Stomach smooth muscle (tissue), 2 donors: Measurements from ENCODE around the gene CLEC16A.

Experiments used
- H3K27ac ChIP-seq: one replicate; pipeline ENCODE4 v1.7.0; 2013; ENCODE audit warnings: mild to moderate bottlenecking, low read length, inconsistent platforms
- H3K27me3 ChIP-seq, 2 donors: one replicate each; pipeline ENCODE4 v1.7.0; 2013; ENCODE audit warnings: low read length in 2 of 2; ENCODE audit not compliant: insufficient read depth in 2 of 2, control insufficient read depth in 1 of 2
- H3K36me3 ChIP-seq, 2 donors: one replicate each; pipeline ENCODE4 v1.7.0; 2013; ENCODE audit warnings: low read length in 2 of 2; ENCODE audit not compliant: control insufficient read depth in 2 of 2, insufficient read depth in 2 of 2
- H3K4me1 ChIP-seq: one replicate; pipeline ENCODE4 v1.7.0; 2013; ENCODE audit warnings: low read length; ENCODE audit not compliant: control insufficient read depth, insufficient read depth
- H3K4me3 ChIP-seq, 2 donors: one replicate each; pipeline ENCODE4 v1.7.0; 2013; ENCODE audit warnings: low read length in 2 of 2
- H3K9ac ChIP-seq, 2 donors: one replicate each; pipeline ENCODE4 v1.7.0; 2013; ENCODE audit warnings: low read length in 2 of 2, mild to moderate bottlenecking in 1 of 2
- H3K9me3 ChIP-seq, 2 donors: one replicate each; pipeline ENCODE4 v1.7.0; 2013; ENCODE audit warnings: low read length in 2 of 2; ENCODE audit not compliant: control insufficient read depth in 2 of 2
- donor health status: healthy.
- donor health status: Pancreatic carcinoma.

CLEC16A gene

GRCh38 chr16:11005611-11005975 lies 61.2 kb downstream of the CLEC16A start:
- no peak overlapping the region for H3K27ac ChIP-seq
- H3K9ac ChIP-seq = no peak overlapping the region
- H3K9me3 ChIP-seq = no peaks in the 10 kb centered on the region
- H3K27me3 ChIP-seq = no peaks in the 10 kb centered on the region
- no peak overlapping the region for H3K4me3 ChIP-seq
- peaks cover 8% of the 10 kb centered on the region for H3K4me1 ChIP-seq
- H3K36me3 ChIP-seq = peaks cover 3 to 7% of the 10 kb centered on the region in 2 donors

- H3K27me3 ChIP-seq = no peaks in the 10 kb centered on the region
- H3K9ac ChIP-seq = no peak overlapping the region
- H3K4me1 ChIP-seq = peaks cover 8% of the 10 kb centered on the region
- no peak overlapping the region for H3K4me3 ChIP-seq
- H3K36me3 ChIP-seq = peaks cover 3 to 7% of the 10 kb centered on the region in 2 donors
- H3K27ac ChIP-seq = no peak overlapping the region
- no peaks in the 10 kb centered on the region for H3K9me3 ChIP-seq
These were observed 62.3 kb downstream of the CLEC16A start for GRCh38 chr16:11006656-11007055.

DNA sequence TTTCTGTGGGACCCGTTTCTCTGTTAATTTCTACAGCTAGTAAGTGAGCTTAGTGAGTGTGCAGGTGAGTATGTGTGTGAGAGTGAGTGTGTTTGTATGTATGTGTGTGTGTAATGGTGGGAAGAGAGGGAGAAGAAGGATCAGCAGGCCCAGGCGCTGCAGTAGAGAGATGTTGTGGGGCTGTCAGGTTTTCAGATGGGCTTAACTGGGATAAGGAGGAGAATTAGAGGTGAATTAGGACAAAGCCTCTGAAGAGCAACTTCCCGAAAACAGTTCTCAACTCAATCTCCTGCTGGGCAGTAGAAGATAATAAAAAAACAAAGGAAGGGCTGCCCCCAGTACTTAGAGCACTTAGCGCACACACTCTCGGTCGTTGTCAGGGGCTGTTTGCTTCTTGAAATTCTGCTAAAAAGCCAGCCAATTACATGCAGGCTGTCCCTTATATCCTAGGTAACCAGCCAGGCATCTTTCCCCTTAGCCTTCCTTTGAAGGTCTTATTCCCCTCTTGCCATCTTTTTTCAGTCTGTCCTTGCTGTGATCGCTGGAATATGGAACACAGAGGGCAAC lies 63.4 kb downstream of the CLEC16A start:
- Histone ChIP-seq H3K9ac (no peak overlapping the region), H3K27ac (no peak overlapping the region), H3K27me3 (no peaks in the 10 kb centered on the region), H3K9me3 (no peaks in the 10 kb centered on the region), H3K4me3 (no peak overlapping the region), H3K36me3 (peaks cover 3 to 8% of the 10 kb centered on the region in 2 donors), H3K4me1 (peaks cover 8% of the 10 kb centered on the region)

DNA sequence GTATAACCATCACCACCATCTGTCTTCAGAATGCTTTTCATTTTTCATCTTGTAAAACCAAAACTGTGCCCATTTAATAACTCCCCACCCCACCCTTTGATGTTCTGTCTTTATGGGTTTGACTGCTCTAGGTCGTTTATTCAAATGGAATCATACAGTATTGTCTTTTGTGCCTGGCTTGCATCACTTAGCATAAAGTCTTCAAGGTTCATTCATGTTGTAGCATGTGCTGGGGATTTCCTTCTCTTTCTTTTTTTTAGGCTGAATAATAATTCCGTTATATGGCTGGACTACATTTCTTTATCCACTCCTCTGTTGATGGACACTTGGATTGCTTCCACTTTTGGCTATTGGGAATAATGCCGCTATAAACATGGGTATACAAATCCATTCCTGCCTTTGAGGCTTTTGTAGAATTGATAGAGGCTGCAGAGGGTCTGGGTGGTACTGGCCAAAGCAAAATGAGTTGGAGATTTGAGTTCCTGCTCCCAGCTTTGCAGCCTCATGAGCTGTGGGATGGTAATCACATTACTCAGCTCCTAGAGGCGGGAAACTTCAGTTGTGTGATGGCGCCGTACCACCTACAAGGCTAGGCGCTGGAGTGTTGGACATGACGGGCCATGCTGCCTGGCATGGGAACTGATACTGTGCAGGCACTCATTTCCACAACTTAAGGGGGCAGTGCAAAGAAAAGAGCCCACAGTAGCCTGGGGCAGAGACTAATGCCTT lies 64.8 kb downstream of the CLEC16A start:
- Histone ChIP-seq H3K9me3 (no peaks in the 10 kb centered on the region), H3K27me3 (no peaks in the 10 kb centered on the region), H3K36me3 (peaks cover 2 to 6% of the 10 kb centered on the region in 2 donors), H3K27ac (no peak overlapping the region), H3K4me3 (no peak overlapping the region), H3K9ac (no peak overlapping the region), H3K4me1 (peaks cover 8% of the 10 kb centered on the region)

GRCh38 chr16:11010575-11011221 lies 66.3 kb downstream of the CLEC16A start:
- no peak overlapping the region for H3K4me3 ChIP-seq
- no peak overlapping the region for H3K9ac ChIP-seq
- no peak overlapping the region for H3K27ac ChIP-seq

GRCh38 chr16:11011326-11011725 lies 67.0 kb downstream of the CLEC16A start:
- H3K27me3 ChIP-seq = no peaks in the 10 kb centered on the region
- no peak overlapping the region for H3K4me3 ChIP-seq
- H3K9ac ChIP-seq = no peak overlapping the region
- peaks cover 10% of the 10 kb centered on the region for H3K4me1 ChIP-seq
- H3K36me3 ChIP-seq = peaks cover 3% of the 10 kb centered on the region in 2 donors
- H3K27ac ChIP-seq = no peak overlapping the region
- no peaks in the 10 kb centered on the region for H3K9me3 ChIP-seq

More at GRCh38 chr16:11010575-11011221, 66.3 kb downstream of the CLEC16A start:
- Histone ChIP-seq H3K4me1 (peaks cover 9% of the 10 kb centered on the region), H3K36me3 (peaks cover 3% of the 10 kb centered on the region in 2 donors), H3K27me3 (no peaks in the 10 kb centered on the region), H3K9me3 (no peaks in the 10 kb centered on the region)

DNA sequence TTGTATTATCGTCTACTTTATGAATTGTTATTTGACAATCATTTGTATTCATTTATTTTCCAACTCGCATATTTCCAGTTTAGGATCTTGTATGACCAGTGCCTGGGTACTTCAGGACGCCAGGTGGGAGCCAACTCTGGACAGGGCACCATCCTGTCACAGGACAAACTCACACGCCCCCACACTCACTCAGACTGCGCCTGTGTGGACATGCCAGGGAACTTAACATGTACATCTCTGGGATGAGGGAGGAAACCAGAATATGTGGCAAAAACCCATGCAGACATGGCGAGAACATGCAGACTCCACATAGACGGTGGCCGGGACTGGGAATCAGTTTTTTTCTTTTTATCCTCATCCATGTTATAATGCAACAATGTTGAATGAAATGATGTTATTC lies 68.5 kb downstream of the CLEC16A start:
- H3K27ac ChIP-seq = no peak overlapping the region
- peaks cover 7% of the 10 kb centered on the region for H3K4me1 ChIP-seq
- no peaks in the 10 kb centered on the region for H3K27me3 ChIP-seq
- H3K36me3 ChIP-seq = peaks cover 3% of the 10 kb centered on the region in 2 donors
- no peak overlapping the region for H3K4me3 ChIP-seq
- no peak overlapping the region for H3K9ac ChIP-seq
- no peaks in the 10 kb centered on the region for H3K9me3 ChIP-seq

DNA sequence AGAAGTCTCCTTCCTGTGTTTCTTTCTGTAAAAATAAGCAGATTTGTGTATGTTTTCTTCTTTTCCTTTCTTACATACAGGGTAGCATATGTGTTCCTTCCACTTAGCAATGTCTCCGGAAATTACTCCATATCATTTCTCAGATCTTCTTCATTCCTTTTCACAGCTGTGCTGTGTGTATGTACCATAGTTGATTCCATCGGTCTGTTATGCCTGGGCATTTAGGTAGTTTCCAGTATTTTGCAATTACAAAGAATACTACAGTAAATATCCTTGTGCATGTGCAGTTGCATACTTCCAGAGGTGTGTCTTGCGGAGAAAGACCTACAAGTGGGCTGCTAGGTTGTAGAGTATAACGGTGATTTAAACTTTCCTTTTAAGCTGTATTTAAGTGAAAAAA lies 69.8 kb downstream of the CLEC16A start:
- Histone ChIP-seq H3K36me3 (peaks cover 3% of the 10 kb centered on the region in 2 donors), H3K27me3 (no peaks in the 10 kb centered on the region), H3K9ac (no peak overlapping the region), H3K27ac (no peak overlapping the region), H3K4me3 (no peak overlapping the region), H3K9me3 (no peaks in the 10 kb centered on the region), H3K4me1 (peaks cover 7% of the 10 kb centered on the region)

DNA sequence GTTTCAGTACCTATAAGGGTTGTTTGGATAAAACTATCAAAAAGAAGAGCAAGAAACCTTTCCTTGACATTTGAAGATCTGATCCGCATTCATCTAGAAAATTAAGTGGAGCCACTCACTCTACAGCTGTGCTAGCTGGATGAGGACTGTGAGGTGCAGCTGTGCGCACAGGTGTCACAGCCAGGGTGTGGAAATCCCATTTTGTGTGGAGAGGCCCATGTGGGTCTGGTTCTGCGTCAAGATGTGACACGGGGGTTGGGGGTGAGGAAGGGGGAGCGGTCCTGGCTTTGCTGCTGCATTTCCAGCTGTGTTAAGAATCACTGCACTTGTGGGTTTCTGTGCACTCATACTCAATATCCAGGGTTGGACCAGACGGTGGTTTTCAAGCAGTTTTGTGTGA lies 70.7 kb downstream of the CLEC16A start:
- Histone ChIP-seq H3K27ac (no peak overlapping the region), H3K4me3 (no peak overlapping the region), H3K27me3 (no peaks in the 10 kb centered on the region), H3K36me3 (peaks cover 3% of the 10 kb centered on the region in 2 donors), H3K4me1 (peaks cover 3% of the 10 kb centered on the region), H3K9me3 (no peaks in the 10 kb centered on the region), H3K9ac (no peak overlapping the region)

DNA sequence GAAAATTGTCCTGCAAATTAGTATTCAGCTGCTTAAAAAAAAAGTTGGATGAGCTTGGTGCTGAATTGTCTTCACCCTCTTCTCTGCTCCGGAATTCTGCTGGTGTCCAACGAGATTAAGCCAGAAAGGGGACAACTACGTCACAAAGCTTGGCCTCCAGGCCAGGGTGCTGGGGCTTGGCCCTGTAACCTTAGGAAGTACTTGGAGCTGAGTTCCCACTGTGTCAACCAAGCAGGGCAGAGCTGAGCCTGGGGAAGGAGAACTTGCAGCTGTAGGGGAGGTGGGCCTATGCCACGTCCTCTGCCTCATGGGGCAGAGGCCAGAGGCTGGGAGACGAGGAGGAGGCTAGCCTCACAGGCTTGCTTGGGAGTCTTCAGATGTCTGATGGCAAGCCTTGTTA lies 71.2 kb downstream of the CLEC16A start:
- H3K4me1 ChIP-seq = peaks cover 3% of the 10 kb centered on the region
- H3K9me3 ChIP-seq = no peaks in the 10 kb centered on the region
- no peak overlapping the region for H3K27ac ChIP-seq
- no peak overlapping the region for H3K4me3 ChIP-seq
- H3K36me3 ChIP-seq = peaks cover 6 to 9% of the 10 kb centered on the region in 2 donors
- no peak overlapping the region for H3K9ac ChIP-seq
- no peaks in the 10 kb centered on the region for H3K27me3 ChIP-seq

- H3K27ac ChIP-seq = no peak overlapping the region
- no peak overlapping the region for H3K9ac ChIP-seq
- H3K27me3 ChIP-seq = no peaks in the 10 kb centered on the region
- H3K36me3 ChIP-seq = peaks cover 6 to 17% of the 10 kb centered on the region in 2 donors
- H3K4me3 ChIP-seq = no peak overlapping the region
- H3K4me1 ChIP-seq = peaks cover 3% of the 10 kb centered on the region
- no peaks in the 10 kb centered on the region for H3K9me3 ChIP-seq
These were observed 72.2 kb downstream of the CLEC16A start for GRCh38 chr16:11016524-11016988.
